CD4-positive, alpha-beta T cell treated with Interleukin-17A for 1 hour (primary cell): ENCODE data around the gene DENND1C.
"Not testable (repeated sequence)": the region's sequence is repeated elsewhere in the genome, so short reads cannot be mapped to it uniquely, and the experiment has no call there.

Experiments
- DNase-seq: peaks from one replicate; pipeline ENCODE4 v3.0.0-alpha.2; 2020

The DENND1C gene

DNA sequence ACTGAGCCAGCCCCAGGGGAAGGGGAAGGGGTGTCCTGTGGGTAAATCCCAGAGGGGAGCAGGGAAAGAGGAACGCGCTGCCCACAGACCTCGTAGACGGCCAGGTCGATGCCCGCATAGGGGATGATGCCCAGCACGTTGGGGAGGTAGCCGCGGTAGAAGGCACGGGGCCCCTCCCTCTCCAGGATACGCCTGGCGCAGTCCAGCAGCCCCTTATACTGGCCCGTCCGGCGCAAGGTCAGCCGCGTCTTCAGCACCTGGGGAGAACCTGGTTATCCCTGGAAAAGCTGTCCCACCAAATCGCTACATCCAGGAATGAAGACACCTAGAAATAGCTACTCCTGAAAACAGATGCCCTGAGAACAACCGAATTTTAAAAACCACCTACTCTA lies 29.4 kb downstream of the DENND1C start:
- no peak for DNase-seq

- no peak for DNase-seq
Observed at GRCh38 chr19:6451583-6452222, 29.9 kb downstream of the DENND1C start.

GRCh38 chr19:6450166-6450565 lies 31.4 kb downstream of the DENND1C start:
- no peak for DNase-seq

DNA sequence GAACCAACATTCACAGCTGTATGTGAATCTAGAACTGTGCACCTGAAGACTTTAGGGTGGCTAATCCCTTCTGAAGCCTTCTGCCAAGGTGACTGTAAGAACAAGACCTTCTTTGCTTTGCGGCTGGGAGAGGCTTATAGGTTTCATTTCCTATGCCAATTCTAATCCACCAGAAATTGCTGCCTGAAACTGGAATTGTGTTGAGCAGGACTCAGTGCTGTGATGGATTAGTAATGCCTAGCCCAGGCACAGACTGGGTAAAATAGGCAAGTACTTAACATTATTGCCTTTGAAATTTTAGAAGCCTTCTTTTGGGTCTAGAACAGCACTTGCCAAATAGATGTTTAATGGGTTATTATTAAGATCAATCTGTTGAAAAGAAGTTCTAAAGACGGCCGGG lies 33.5 kb downstream of the DENND1C start:
- DNase-seq = no peak

GRCh38 chr19:6446452-6446851 lies 35.1 kb downstream of the DENND1C start:
- DNase-seq = no peak

DNA sequence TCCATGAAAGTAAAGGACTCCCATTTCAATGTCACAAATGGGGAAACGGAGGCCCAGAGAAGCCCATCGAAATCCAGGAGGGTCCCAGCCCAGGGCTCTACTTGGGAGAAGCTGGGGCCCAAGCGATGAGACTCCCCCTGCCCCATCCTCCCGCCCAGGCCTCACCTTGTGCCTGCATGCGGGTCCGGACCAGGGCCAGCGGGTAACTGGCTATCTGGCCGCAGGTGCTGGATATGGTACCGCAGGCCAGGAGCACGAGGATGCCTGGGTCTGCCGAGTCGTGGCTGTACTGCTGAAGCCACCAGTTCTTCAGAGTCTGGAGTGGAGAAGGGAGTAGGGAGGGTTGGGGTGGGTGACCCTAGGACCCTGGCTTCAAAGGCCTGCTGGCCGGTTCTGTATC lies 37.6 kb downstream of the DENND1C start:
- DNase-seq = no peak

- DNase-seq = no peak
Observed at GRCh38 chr19:6442087-6442688, 39.4 kb downstream of the DENND1C start.

- no peak for DNase-seq
Observed at GRCh38 chr19:6440905-6441304, 40.7 kb downstream of the DENND1C start.

- no peak for DNase-seq
Observed at GRCh38 chr19:6439743-6440142, 41.8 kb downstream of the DENND1C start.

GRCh38 chr19:6433663-6434062 lies 47.9 kb downstream of the DENND1C start, which contains the start of gene SLC25A41:
TSS of gene SLC25A41 (minus strand) at chr19:6433763. CDS start at chr19:6433693, 70 bp downstream.
- no peak for DNase-seq

DNA sequence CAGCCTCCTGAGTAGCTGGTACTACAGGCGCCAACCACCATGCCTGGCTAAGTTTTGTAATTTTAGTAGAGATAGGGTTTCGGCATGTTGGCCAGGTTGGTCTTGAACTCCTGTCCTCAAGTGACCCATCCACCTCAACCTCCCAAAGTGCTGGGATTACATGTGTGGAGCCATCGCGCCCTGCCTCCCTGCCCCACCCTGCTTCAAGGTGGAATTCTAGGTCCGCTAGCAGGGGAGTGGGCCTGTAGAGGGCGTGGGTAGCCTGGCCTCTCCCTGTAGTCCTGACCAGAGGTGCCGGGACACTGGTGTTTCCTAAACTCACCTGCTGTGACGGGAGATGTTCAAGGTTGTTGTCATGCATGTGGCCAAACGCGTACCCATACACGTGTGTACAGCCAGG lies 48.4 kb downstream of the DENND1C start:
- no peak for DNase-seq

- DNase-seq = no peak
Observed at GRCh38 chr19:6431891-6432290, 49.7 kb downstream of the DENND1C start.

DNA sequence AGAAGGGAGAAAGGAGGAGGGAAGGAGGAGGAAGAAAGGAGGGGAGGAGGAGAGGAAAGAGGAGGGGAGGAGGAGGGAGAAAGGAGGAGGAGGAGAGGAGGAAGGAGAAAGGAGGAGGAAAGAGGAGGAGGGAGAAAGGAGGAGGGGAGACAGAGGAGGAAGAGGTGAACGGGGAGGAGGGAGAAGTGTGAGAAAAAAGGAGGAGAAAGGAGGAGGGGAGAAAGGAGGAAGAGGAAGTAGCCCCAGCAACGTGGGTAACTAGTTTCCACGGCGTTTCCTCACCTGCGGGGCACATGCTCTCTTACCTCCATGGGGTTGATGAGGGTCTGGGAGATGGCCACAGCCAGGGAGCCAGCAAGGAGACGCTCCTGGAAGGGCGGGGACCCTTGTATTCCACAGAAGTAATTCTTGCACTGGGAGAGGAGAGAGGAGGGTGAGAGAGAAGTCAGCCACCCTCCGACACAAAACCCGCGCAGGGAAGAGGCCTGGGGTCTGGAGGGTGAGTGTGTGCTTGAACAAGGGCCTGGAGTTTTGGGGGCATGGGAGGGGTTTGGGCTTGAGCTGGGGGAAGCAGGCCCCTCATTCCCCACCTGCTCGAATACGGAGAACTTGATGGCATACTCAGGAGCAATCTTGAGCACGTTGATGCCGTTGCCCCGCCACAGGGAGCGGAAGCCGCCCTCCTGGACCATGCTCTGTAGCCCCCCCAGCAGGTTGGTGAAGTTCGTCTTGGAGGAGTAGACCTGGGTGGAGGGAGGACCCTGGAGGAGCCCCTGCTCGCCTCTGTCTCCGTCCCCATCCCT lies 52.0 kb downstream of the DENND1C start:
- DNase-seq = no peak

DNA sequence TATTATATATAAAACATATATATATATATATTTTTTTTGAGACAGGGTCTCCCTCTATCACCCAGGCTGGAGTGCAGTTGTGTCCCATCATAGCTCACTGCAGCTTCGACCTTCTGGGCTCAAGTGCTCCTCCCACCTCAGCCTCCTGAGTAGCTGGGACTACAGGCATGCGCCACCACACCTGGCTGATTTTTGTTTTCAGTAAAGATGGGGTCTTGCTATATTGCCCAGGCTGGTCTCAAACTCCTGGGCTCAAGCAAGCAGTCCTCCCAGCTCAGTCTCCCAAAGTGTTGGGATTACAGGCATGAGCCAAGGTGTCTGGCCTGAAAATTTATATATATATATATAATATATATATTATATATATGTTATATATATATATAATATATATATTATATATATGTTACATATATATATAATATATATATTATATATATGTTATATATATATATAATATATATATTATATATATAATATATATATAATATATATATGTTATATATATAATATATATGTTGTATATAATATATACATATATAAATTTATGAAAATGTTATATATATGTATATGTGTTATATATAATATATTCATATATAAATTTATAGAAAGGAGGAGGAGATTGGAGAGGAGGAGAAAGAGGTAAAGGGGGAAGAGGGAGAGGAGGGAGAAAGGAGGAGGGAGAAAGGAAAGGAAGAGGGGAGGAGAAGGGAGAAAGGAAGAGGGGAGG lies 52.7 kb downstream of the DENND1C start:
- DNase-seq = not testable (repeated sequence)

- DNase-seq = no peak
Observed at GRCh38 chr19:6427131-6427530, 54.5 kb downstream of the DENND1C start.

GRCh38 chr19:6425732-6426620 lies 55.6 kb downstream of the DENND1C start:
- no peak for DNase-seq

- DNase-seq = peak; percentile 100
Observed at GRCh38 chr19:6424939-6425731, 56.5 kb downstream of the DENND1C start.

- peak; percentile 23 for DNase-seq
Observed at GRCh38 chr19:6424195-6424938, 57.2 kb downstream of the DENND1C start, which contains the start of gene KHSRP. TSS of gene KHSRP (minus strand) at chr19:6424811. CDS start at chr19:6424701, 110 bp downstream.

DNA sequence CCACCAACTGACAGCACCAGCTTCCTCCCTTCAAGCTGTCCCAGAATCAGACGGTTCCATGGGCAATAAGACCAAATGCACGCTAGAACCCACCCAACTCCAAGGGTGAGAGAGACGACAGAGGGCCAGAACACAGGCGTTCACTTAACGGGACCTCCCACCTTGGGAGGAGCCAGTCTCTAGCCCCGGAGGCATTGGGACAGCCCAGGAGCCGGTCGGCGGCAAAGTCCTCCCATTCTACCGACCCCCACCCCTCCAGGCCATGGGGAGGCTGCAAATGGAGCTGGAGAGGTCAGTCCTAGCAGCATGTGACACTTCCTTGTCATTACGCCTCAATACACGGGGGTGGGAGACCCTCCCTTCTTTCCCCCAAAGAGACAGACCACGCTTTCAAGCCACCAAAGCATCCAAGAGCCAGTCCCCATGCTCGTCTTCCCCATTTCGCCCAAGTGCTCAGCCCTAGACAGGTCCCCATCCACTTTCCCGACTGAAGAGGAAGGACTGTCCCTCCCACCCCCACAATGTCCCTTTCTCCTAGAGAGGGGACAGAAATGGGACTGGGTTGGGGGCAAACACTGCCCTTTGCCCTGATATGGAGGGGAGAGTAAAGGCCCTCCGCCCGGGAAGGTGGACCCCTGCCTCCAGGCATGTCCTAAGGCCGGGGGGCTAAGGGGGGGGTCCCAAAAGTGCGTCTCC lies 57.9 kb downstream of the DENND1C start:
- DNase-seq = peak; percentile 22
